Neural progenitor cell (in vitro differentiated cells): ENCODE measurements around the gene GAP43. TPM values are rescaled to one million over a fixed set of nuclear protein-coding genes. Genes with fewer than 3 reads are reported as not detected.

Experiments used
- DNase-seq: peaks from one replicate; pipeline ENCODE4 v3.0.0-alpha.2; 2016; ENCODE audit warnings: low spot score
- H2AFZ ChIP-seq: fragments of 200-600 bp; sonication (generic); replicated peaks from 2 replicates; pipeline ENCODE4 v1.6.1; 2016; ENCODE audit warnings: antibody characterized with exemption
- H3F3A ChIP-seq: fragments of 200-600 bp; sonication (generic); 2 replicates; pipeline ENCODE4 v1.6.1; 2016; ENCODE audit warnings: antibody characterized with exemption, low read depth
- H3K27ac ChIP-seq: fragments of 200-600 bp; sonication (generic); 2 replicates; pipeline ENCODE4 v1.5.1; 2016; ENCODE audit warnings: mild to moderate bottlenecking
- H3K27me3 ChIP-seq: fragments of 200-600 bp; sonication (generic); 2 replicates; pipeline ENCODE4 v1.6.1; 2016; ENCODE audit warnings: mild to moderate bottlenecking, moderate library complexity
- H3K36me3 ChIP-seq: fragments of 200-600 bp; sonication (generic); 2 replicates; pipeline ENCODE4 v1.5.1; 2016
- H3K4me1 ChIP-seq: fragments of 200-600 bp; sonication (generic); 2 replicates; pipeline ENCODE4 v1.6.1; 2016; ENCODE audit warnings: mixed run types
- H3K4me2 ChIP-seq: fragments of 200-600 bp; sonication (generic); 2 replicates; pipeline ENCODE4 v1.6.1; 2016
- H3K4me3 ChIP-seq: fragments of 200-600 bp; sonication (generic); 2 replicates; pipeline ENCODE4 v1.5.1; 2016
- H3K79me2 ChIP-seq: fragments of 200-600 bp; sonication (generic); 2 replicates; pipeline ENCODE4 v1.6.1; 2016; ENCODE audit warnings: low read depth
- H3K9ac ChIP-seq: fragments of 200-600 bp; sonication (generic); 2 replicates; pipeline ENCODE4 v1.6.1; 2016
- H3K9me3 ChIP-seq: fragments of 200-600 bp; sonication (generic); 2 replicates; pipeline ENCODE4 v1.5.1; 2016; ENCODE audit warnings: low read depth
- H4K20me1 ChIP-seq: fragments of 200-600 bp; sonication (generic); 2 replicates; pipeline ENCODE4 v1.6.1; 2016; ENCODE audit warnings: low read depth
- H3K27ac Mint-ChIP-seq: 3 replicates; pipeline ENCODE4 v1.8.0; 2021; ENCODE audit warnings: mixed read lengths
- H3K27me3 Mint-ChIP-seq: 2 replicates; pipeline ENCODE4 v1.8.0; 2022; ENCODE audit warnings: low read depth, mild to moderate bottlenecking, inconsistent platforms, moderate library complexity, mixed read lengths; ENCODE audit not compliant: insufficient read depth
- H3K36me3 Mint-ChIP-seq: 3 replicates; pipeline ENCODE4 v1.8.0; 2021; ENCODE audit warnings: mixed read lengths
- H3K4me1 Mint-ChIP-seq: 3 replicates; pipeline ENCODE4 v1.8.0; 2021; ENCODE audit warnings: mixed read lengths
- H3K4me3 Mint-ChIP-seq: 3 replicates; pipeline ENCODE4 v1.8.0; 2021; ENCODE audit warnings: mild to moderate bottlenecking, moderate library complexity, mixed read lengths
- H3K9me3 Mint-ChIP-seq: 3 replicates; pipeline ENCODE4 v1.8.0; 2020; ENCODE audit warnings: mixed read lengths
- CTCF ChIP-seq: fragments of 200-600 bp; sonication (generic); IDR thresholded peaks from 2 replicates; pipeline ENCODE4 v1.5.1; 2017; ENCODE audit warnings: antibody characterized with exemption, mild to moderate bottlenecking
- EZH2 ChIP-seq: fragments of 200-600 bp; sonication (generic); IDR thresholded peaks from 2 replicates; pipeline ENCODE4 v1.6.1; 2017; ENCODE audit warnings: antibody characterized with exemption, mild to moderate bottlenecking, moderate library complexity
- EZH2phosphoT487 ChIP-seq: fragments of 200-600 bp; sonication (generic); IDR thresholded peaks from 2 replicates; pipeline ENCODE4 v1.6.1; 2017; ENCODE audit warnings: antibody characterized with exemption
- total RNA-seq: library from RNA; depleted of rRNA; stranded (reverse); fragments of >200 nt; gene quantifications from 2 replicates; pipeline ENCODE4 v1.2.3, GENCODE V29; 2015; ENCODE audit warnings: low replicate concordance

Gene GAP43
- total RNA-seq, 1 donor from 2014 or later = 5.0 TPM

DNA sequence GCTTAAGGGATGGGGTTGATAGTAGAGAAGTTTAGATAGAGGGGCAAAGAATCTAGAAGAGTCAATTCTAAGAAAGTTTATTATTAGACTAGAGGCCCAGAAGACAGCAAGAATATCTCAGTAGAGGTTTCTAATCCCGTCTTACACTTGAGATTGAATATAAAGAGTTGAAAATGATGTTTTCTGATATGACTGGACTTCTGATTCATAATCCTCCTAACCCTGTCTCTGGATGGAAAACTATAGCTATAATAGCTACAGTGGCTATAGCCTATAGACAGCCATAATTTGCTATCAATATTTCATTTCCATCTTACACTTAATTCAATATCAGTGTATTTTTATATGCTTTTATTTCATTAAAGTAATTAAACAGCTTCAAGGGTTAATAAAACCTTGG lies 60.0 kb downstream of the GAP43 start:
- no peak overlapping the region for H3K27ac Mint-ChIP-seq
- no peaks in the 10 kb centered on the region for H3K36me3 ChIP-seq
- DNase-seq = no peak
- no peaks in the 10 kb centered on the region for H3F3A ChIP-seq
- H2AFZ ChIP-seq = no peak overlapping the region
- H3K79me2 ChIP-seq = no peaks in the 10 kb centered on the region
- TF ChIP-seq EZH2phosphoT487 = no peak
- TF ChIP-seq CTCF = no peak
- TF ChIP-seq EZH2 = no peak
- H3K9me3 ChIP-seq = no peaks in the 10 kb centered on the region
- no peaks in the 10 kb centered on the region for H4K20me1 ChIP-seq
- H3K4me3 Mint-ChIP-seq = no peak overlapping the region
- H3K27ac ChIP-seq = no peak overlapping the region
- H3K4me3 ChIP-seq = no peak overlapping the region
- no peak overlapping the region for H3K4me2 ChIP-seq
- no peaks in the 10 kb centered on the region for H3K4me1 ChIP-seq
- peaks cover 9% of the 10 kb centered on the region for H3K36me3 Mint-ChIP-seq
- no peaks in the 10 kb centered on the region for H3K27me3 Mint-ChIP-seq
- H3K4me1 Mint-ChIP-seq = peaks cover 4% of the 10 kb centered on the region
- H3K27me3 ChIP-seq = no peaks in the 10 kb centered on the region
- no peak overlapping the region for H3K9ac ChIP-seq
- peaks cover 6% of the 10 kb centered on the region for H3K9me3 Mint-ChIP-seq

GRCh38 chr3:115683773-115684172 lies 60.5 kb downstream of the GAP43 start:
- peaks cover 3% of the 10 kb centered on the region for H3K9me3 Mint-ChIP-seq
- Histone ChIP-seq H3K4me1 (no peaks in the 10 kb centered on the region), H3K27me3 (no peaks in the 10 kb centered on the region), H2AFZ (no peak overlapping the region), H3K4me2 (no peak overlapping the region), H3K36me3 (no peaks in the 10 kb centered on the region), H3K4me3 (no peak overlapping the region), H3K27ac (no peak overlapping the region), H3K9ac (no peak overlapping the region), H3K79me2 (no peaks in the 10 kb centered on the region), H3K9me3 (no peaks in the 10 kb centered on the region), H4K20me1 (no peaks in the 10 kb centered on the region), H3F3A (no peaks in the 10 kb centered on the region)
- peaks cover 4% of the 10 kb centered on the region for H3K4me1 Mint-ChIP-seq
- TF ChIP-seq EZH2phosphoT487 = no peak
- no peak for TF ChIP-seq CTCF
- no peak for TF ChIP-seq EZH2
- peaks cover 9% of the 10 kb centered on the region for H3K36me3 Mint-ChIP-seq
- no peak for DNase-seq
- H3K27ac Mint-ChIP-seq = no peak overlapping the region
- no peak overlapping the region for H3K4me3 Mint-ChIP-seq
- no peaks in the 10 kb centered on the region for H3K27me3 Mint-ChIP-seq

- H3K36me3 ChIP-seq = no peaks in the 10 kb centered on the region
- peaks cover 4% of the 10 kb centered on the region for H3K4me1 Mint-ChIP-seq
- no peak for DNase-seq
- H3K27me3 Mint-ChIP-seq = no peaks in the 10 kb centered on the region
- peaks cover 11% of the 10 kb centered on the region for H3K36me3 Mint-ChIP-seq
- H3K4me3 Mint-ChIP-seq = no peak overlapping the region
- H3K9me3 Mint-ChIP-seq = no peaks in the 10 kb centered on the region
- no peaks in the 10 kb centered on the region for H3F3A ChIP-seq
- H3K9me3 ChIP-seq = no peaks in the 10 kb centered on the region
- H3K9ac ChIP-seq = no peak overlapping the region
- H3K4me3 ChIP-seq = no peak overlapping the region
- no peaks in the 10 kb centered on the region for H3K27me3 ChIP-seq
- no peaks in the 10 kb centered on the region for H3K79me2 ChIP-seq
- H2AFZ ChIP-seq = no peak overlapping the region
- H3K4me2 ChIP-seq = no peak overlapping the region
- TF ChIP-seq EZH2phosphoT487 (no peak), EZH2 (no peak), CTCF (no peak)
- no peaks in the 10 kb centered on the region for H3K4me1 ChIP-seq
- no peak overlapping the region for H3K27ac ChIP-seq
- H3K27ac Mint-ChIP-seq = no peak overlapping the region
- H4K20me1 ChIP-seq = no peaks in the 10 kb centered on the region
These were observed 61.8 kb downstream of the GAP43 start for GRCh38 chr3:115685097-115685496.
